Activated CD8-positive, alpha-beta memory T cell treated with anti-CD3 and anti-CD28 coated beads, Interleukin-2, amount 50 U/mL, for 24 hours (primary cell): ENCODE results near the gene DACT1.

ENCODE experiments used
- DNase-seq: peaks from one replicate; pipeline ENCODE4 v3.0.0-alpha.2; 2020; ENCODE audit errors: extremely low read depth

Gene DACT1

GRCh38 chr14:58666737-58667136 lies 29.0 kb downstream of the DACT1 start:
- no peak for DNase-seq

- DNase-seq = no peak
Observed at GRCh38 chr14:58667900-58668299, 30.1 kb downstream of the DACT1 start.

DNA sequence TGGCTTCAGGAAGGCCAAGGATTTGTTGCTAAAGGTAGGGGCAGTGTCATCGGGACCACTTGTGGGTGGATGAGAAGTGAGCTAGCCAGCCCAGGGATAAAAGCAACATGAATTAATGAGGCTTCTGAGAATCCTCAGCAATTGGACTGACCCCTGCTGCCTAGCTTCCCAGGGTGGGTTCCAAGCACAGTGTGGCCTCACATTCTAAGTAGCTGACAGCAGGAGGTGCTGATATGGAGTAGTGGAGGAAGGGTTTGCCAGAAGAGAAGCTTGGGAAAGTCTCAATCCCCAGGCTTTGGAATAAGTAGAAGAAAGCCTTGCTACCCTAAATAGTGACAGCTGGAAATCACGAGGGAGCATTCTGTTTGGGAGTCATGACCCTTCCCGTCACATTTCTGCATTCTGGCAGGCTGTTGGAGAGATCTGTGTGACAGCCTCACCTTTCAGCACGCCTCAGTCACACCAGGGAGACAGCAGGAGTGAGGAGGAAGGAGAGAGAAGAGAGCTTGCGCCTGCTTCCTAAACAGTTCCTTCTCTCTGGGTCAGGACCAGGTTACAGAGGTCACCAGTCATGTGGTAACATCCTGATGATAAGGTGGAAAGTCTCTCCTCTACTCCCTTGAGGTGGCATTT lies 31.2 kb downstream of the DACT1 start:
- DNase-seq = no peak

DNA sequence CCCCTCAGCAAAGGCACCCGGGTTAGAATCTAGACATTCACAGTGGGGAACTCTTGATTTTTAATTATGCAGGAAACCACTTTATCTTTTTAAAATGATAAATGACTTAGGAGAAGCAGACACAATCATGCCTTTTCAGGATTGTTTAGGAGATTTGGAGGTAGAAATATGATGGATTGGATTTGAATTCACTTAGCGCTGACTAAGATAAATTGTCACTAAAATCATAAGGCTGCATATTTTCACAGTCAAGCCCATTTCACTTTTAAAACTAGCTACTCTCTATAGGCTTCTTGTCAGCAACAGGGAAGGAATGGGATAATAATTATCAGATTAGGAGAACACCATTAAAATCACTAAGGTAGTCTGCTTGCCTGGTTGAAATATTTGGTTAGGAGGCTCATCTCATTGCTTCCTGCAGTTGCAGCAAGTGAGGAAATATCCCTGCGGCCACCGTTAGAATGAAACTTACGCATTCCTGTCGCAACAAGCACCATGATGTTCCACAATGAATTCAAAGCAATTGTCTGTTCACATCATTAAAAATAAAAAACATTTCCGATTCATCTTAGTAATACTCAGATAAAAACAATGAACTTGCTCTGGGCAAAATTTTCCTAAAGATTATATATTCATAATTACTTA lies 31.9 kb downstream of the DACT1 start:
- no peak for DNase-seq

GRCh38 chr14:58671024-58671423 lies 33.3 kb downstream of the DACT1 start:
- no peak for DNase-seq

DNA sequence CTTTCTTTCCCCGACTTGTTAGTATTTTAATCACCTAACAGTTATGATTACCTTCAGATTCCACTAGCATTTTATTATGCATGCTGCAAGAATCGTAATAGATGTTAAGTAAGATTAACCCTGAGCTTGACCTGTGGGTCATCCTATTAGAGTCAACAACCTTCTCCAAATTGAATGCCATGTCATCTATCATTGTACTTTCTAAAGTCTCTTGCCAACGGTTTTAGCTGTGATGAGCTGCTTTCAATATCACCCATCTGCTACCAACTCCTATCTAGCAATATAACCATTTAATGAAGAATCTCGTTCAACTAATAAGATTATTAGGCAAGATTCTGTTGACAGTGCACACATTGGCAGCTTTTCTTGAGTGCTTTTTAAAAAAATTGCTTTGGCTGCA lies 33.7 kb downstream of the DACT1 start:
- no peak for DNase-seq

- DNase-seq = no peak
Observed at GRCh38 chr14:58673722-58674121, 36.0 kb downstream of the DACT1 start.

GRCh38 chr14:58677001-58677400 lies 39.2 kb downstream of the DACT1 start:
- no peak for DNase-seq

DNA sequence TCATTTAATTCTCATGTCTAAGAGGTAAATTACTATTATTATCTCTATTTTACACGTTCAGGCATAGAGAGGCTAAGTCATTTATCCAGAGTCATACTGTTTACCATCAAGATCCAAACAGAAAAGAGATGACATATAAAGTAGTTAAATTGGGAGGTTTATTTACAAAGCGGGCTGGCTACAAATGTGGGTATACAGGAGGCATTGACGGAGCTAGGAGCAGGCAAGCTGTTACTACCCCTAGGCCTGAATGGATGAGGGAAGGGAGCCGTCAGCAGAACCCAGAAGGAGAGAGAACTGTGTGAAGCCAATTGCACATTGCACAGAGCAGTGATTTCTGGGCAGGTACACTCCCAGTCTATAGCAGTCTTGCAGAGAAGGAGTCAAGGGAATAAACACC lies 39.8 kb downstream of the DACT1 start:
- DNase-seq = no peak

- DNase-seq = no peak
Observed at GRCh38 chr14:58677996-58678395, 40.2 kb downstream of the DACT1 start.

GRCh38 chr14:58680698-58681097 lies 42.9 kb downstream of the DACT1 start:
- no peak for DNase-seq

DNA sequence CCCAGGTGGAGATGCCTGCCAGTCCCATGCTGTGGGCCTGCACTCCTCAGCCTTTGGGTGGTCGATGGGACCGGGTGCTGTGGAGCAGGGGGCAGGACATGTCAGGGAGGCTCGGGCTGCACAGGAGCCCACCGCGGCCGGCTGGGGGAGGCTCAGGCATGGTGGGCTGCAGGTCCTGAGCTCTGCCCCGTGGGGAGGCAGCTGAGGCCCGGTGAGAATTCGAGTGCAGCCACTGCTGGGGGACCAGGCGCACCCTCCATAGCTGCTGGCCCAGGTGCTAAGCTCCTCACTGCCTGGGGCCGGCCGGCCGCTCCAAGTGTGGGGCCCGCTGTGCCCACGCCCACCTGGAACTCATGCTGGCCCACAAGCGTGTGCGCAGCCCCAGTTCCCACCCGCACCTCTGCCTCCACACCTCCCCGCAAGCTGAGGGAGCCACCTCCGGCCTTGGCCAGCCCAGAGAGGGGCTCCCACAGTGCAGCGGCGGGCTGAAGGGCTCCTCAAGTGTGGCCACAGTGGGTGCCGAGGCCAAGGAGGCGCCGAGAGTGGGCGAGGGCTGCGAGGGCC lies 49.6 kb downstream of the DACT1 start:
- no peak for DNase-seq

- no peak for DNase-seq
Observed at GRCh38 chr14:58690801-58691516, 53.2 kb downstream of the DACT1 start.

DNA sequence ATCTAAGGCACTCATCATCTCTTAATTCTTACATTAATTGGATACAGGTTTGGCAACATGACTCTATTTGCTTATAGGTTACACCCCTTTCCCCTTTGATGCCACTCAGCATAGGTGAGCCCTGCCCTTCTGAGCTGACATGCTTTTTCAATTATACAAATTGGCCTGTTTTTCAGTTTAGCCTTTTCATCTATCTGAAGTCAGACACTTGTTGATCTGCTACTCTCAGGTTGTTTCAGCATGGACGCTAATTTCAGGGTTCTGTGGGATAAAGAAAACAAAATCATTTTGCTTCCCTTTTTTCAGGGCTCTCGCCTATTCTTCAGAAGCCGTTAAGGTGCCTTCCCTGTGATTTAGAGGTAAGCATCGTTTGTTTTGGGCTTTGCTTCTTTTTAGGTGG lies 55.3 kb downstream of the DACT1 start:
- DNase-seq = no peak

DNA sequence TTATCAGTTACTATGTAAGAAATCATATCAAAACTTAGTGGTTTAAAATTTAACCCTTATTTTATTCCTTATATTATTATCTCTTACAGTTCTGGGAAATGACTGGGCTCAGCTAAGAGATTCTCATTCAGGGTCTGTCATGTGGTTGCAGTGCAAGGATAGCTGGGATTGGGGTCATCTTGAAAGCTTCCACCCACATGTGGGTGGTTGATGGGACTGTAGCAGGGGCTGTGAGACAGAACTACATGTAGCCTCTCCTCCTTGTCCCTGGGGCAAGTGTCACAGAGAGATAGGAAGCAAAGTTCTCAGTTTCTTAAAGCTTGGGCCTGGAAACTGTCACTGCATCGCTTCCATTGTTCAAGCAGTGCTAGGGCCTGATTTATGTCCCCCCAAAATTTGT lies 57.8 kb downstream of the DACT1 start:
- no peak for DNase-seq

DNA sequence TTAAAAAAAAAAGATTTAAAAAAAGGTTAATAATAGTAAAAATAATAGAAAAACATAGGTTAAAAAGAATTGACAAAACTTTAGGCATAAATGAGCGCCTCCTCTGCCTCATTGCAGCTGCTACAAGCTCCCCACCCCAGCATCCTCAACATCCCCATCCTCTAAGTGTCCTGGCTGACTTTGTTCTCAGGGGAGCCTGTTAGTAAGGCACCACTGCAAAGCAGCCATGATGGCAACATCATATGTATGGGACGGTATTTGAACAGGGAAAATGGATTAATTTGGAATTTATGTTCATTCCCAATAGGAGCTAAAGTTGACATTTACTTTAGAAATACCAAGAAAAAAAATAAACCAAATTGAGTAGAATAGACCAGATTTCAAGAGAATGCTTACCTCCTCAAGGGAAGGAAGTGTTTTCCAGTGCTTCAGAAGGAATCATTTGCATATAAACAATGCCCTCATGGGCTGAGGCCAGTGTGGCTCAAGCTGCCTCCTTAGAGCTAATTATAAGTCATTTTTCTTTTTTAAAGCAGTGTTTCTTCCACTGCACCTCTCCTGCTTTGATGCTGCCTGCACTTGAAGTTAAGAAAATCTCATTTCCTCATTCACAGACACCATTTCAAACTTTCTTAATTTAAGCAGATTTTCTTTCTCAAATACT lies 59.6 kb downstream of the DACT1 start:
- DNase-seq = no peak
